ENCODE measurements around the gene ARID1B.

ARID1B gene

GRCh38 chr6:156881687-156882629, 104.8 kb downstream of the ARID1B start:
- no peak for TF ChIP-seq CTCF (IDR thresholded peaks at IDR 0.05; ENCODE audit: low read depth, low read length, missing control alignments)
- Histone ChIP-seq H3K36me3 (replicated peaks) (no peaks in the 10 kb centered on the region), H3K27ac (no peak overlapping the region), H3K4me3 (ENCODE audit: low read depth, low read length) (no peak overlapping the region), H3K27me3 (replicated peaks) (no peaks in the 10 kb centered on the region)
- no peak for DNase-seq
- in situ Hi-C loops (cut with HindIII; ENCODE audit: low pct_ligation_motif_present, low sequenced_read_pairs): no loop called here

- H3K4me3 ChIP-seq (ENCODE audit: low read depth, low read length): no peak overlapping the region
- H3K36me3 ChIP-seq (replicated peaks): no peaks in the 10 kb centered on the region
- H3K27ac ChIP-seq: no peak overlapping the region
- no peaks in the 10 kb centered on the region for H3K27me3 ChIP-seq (replicated peaks)
- in situ Hi-C loops (cut with HindIII; ENCODE audit: low pct_ligation_motif_present, low sequenced_read_pairs): no loop called here
- DNase-seq: no peak
- TF ChIP-seq CTCF (IDR thresholded peaks at IDR 0.05; ENCODE audit: low read depth, low read length, missing control alignments): no peak
These were observed 106.5 kb downstream of the ARID1B start for GRCh38 chr6:156883497-156884252.

GRCh38 chr6:156884306-156884705, 107.1 kb downstream of the ARID1B start:
- Histone ChIP-seq H3K27ac (no peak overlapping the region), H3K27me3 (replicated peaks) (no peaks in the 10 kb centered on the region), H3K4me3 (ENCODE audit: low read depth, low read length) (no peak overlapping the region), H3K36me3 (replicated peaks) (no peaks in the 10 kb centered on the region)
- in situ Hi-C loops (cut with HindIII; ENCODE audit: low pct_ligation_motif_present, low sequenced_read_pairs): no loop called here
- no peak for TF ChIP-seq CTCF (IDR thresholded peaks at IDR 0.05; ENCODE audit: low read depth, low read length, missing control alignments)
- no peak for DNase-seq

- in situ Hi-C loops (cut with HindIII; ENCODE audit: low pct_ligation_motif_present, low sequenced_read_pairs): no loop called here
- no peak for DNase-seq
- TF ChIP-seq CTCF (IDR thresholded peaks at IDR 0.05; ENCODE audit: low read depth, low read length, missing control alignments): no peak
- Histone ChIP-seq H3K36me3 (replicated peaks) (no peaks in the 10 kb centered on the region), H3K27me3 (replicated peaks) (no peaks in the 10 kb centered on the region), H3K4me3 (ENCODE audit: low read depth, low read length) (no peak overlapping the region), H3K27ac (no peak overlapping the region)
These were observed 108.4 kb downstream of the ARID1B start for GRCh38 chr6:156885562-156885961.

GRCh38 chr6:156886409-156886808, 109.2 kb downstream of the ARID1B start:
- H3K27me3 ChIP-seq (replicated peaks): no peaks in the 10 kb centered on the region
- no peak for TF ChIP-seq CTCF (IDR thresholded peaks at IDR 0.05; ENCODE audit: low read depth, low read length, missing control alignments)
- in situ Hi-C loops (cut with HindIII; ENCODE audit: low pct_ligation_motif_present, low sequenced_read_pairs): no loop called here
- DNase-seq: peak; percentile 35
- no peak overlapping the region for H3K27ac ChIP-seq
- H3K4me3 ChIP-seq (ENCODE audit: low read depth, low read length): no peak overlapping the region
- no peaks in the 10 kb centered on the region for H3K36me3 ChIP-seq (replicated peaks)
